Uterus (tissue), 4 donors: Measurements from ENCODE around the gene NDUFB1. TPM values are rescaled to one million over a fixed set of nuclear protein-coding genes. Genes with fewer than 3 reads are reported as not detected.

Source experiments
- DNase-seq, 2 donors: peaks; one replicate each; pipeline ENCODE4 v3.0.0-alpha.2; 2019 to 2020
- H3K27ac ChIP-seq, 2 donors: fragments of 200-600 bp; sonication (generic); 1 replicate in 1 of 2; 2 replicates in 1 of 2; pipeline ENCODE4 v1.5.1; 2016 to 2018
- H3K27me3 ChIP-seq, 2 donors: fragments of 200-600 bp; sonication (generic); one replicate each; pipeline ENCODE4 v1.5.1; 2018 to 2019; ENCODE audit warnings: control low read depth in 1 of 2
- H3K36me3 ChIP-seq, 2 donors: fragments of 200-600 bp; sonication (generic); one replicate each; pipeline ENCODE4 v1.5.1; 2019; ENCODE audit warnings: control low read depth in 1 of 2
- H3K4me1 ChIP-seq, 2 donors: fragments of 200-600 bp; sonication (generic); one replicate each; pipeline ENCODE4 v1.5.1; 2018 to 2019; ENCODE audit warnings: control low read depth in 1 of 2
- H3K4me3 ChIP-seq, 2 donors: fragments of 200-600 bp; sonication (generic); 1 replicate in 1 of 2; 2 replicates in 1 of 2; pipeline ENCODE4 v1.5.1; 2018 to 2019; ENCODE audit warnings: mild to moderate bottlenecking in 1 of 2
- H3K9me3 ChIP-seq, 2 donors: fragments of 200-600 bp; sonication (generic); one replicate each; pipeline ENCODE4 v1.5.1; 2019; ENCODE audit warnings: control low read depth in 1 of 2
- CTCF ChIP-seq, 4 experiments: fragments of 200-600 bp in 2 of 4; fragments of 450-650 bp in 2 of 4; sonication (generic) in 2 of 4; IDR thresholded peaks; one replicate each; pipeline ENCODE4 v1.5.1; 2016 to 2019; ENCODE audit warnings: antibody characterized with exemption in 4 of 4, mild to moderate bottlenecking in 2 of 4, moderate library complexity in 1 of 4
- POLR2A ChIP-seq, 2 donors: fragments of 450-650 bp; IDR thresholded peaks; one replicate each; pipeline ENCODE4 v1.6.1; 2016; ENCODE audit warnings: antibody characterized with exemption in 2 of 2, mild to moderate bottlenecking in 1 of 2, moderate library complexity in 1 of 2
- intact Hi-C: fragments of 100-400 bp; cut with DNase I; formaldehyde crosslinking; loops from one replicate; pipeline ENCODE4 v1.15.1; 2023; ENCODE audit warnings: low total_unique reads
- total RNA-seq, 4 donors: library from RNA; depleted of rRNA in 3 of 4; stranded (reverse); fragments of >200 nt in 3 of 4; gene quantifications; one replicate each; pipeline versions ENCODE4 v1.1.0 to v1.2.4, GENCODE V29; 2014 to 2023
- donor health status: DM: yes; HTN: yes; CAD: no.

Gene NDUFB1
- total RNA-seq, 4 donors from 2014 or later = 54.1 to 119 (median 79.5) TPM

- TF ChIP-seq POLR2A (IDR thresholded peaks at IDR 0.05) (no peak), CTCF (IDR thresholded peaks at IDR 0.05) (no peak)
Measured at GRCh38 chr14:92103363-92103989, 18.0 kb downstream of the NDUFB1 start.

GRCh38 chr14:92099802-92100201, 21.7 kb downstream of the NDUFB1 start:
- Histone ChIP-seq H3K27me3 (no peaks in the 10 kb centered on the region), H3K27ac (no peak overlapping the region), H3K4me3 (no peak overlapping the region), H3K36me3 (no peaks in the 10 kb centered on the region), H3K9me3 (no peaks in the 10 kb centered on the region), H3K4me1 (peaks cover 5 to 11% of the 10 kb centered on the region in 2 donors)
- intact Hi-C loops = no loop called here
- DNase-seq = no peak
- TF ChIP-seq CTCF (IDR thresholded peaks at IDR 0.05) (no peak), POLR2A (IDR thresholded peaks at IDR 0.05) (no peak)

More at GRCh38 chr14:92103363-92103989, 18.0 kb downstream of the NDUFB1 start:
- no peaks in the 10 kb centered on the region for H3K36me3 ChIP-seq
- no peaks in the 10 kb centered on the region for H3K9me3 ChIP-seq
- DNase-seq = no peak
- no peaks in the 10 kb centered on the region for H3K27me3 ChIP-seq
- no peak overlapping the region for H3K27ac ChIP-seq
- no peak overlapping the region for H3K4me3 ChIP-seq
- peaks cover 5 to 11% of the 10 kb centered on the region in 2 donors for H3K4me1 ChIP-seq
- intact Hi-C loops = no loop called here

GRCh38 chr14:92093320-92093719, 28.2 kb downstream of the NDUFB1 start:
- DNase-seq = no peak
- no peaks in the 10 kb centered on the region for H3K36me3 ChIP-seq
- intact Hi-C loops = no loop called here

GRCh38 chr14:92088494-92088893, 33.0 kb downstream of the NDUFB1 start:
- no peak for DNase-seq
- H3K4me1 ChIP-seq = no peaks in the 10 kb centered on the region
- no peak overlapping the region for H3K4me3 ChIP-seq
- no peaks in the 10 kb centered on the region for H3K36me3 ChIP-seq
- H3K27ac ChIP-seq = no peak overlapping the region
- H3K9me3 ChIP-seq = no peaks in the 10 kb centered on the region
- TF ChIP-seq CTCF (IDR thresholded peaks at IDR 0.05) (no peak), POLR2A (IDR thresholded peaks at IDR 0.05) (no peak)
- no peaks in the 10 kb centered on the region for H3K27me3 ChIP-seq
- intact Hi-C loops = no loop called here

More at GRCh38 chr14:92093320-92093719, 28.2 kb downstream of the NDUFB1 start:
- no peak overlapping the region for H3K27ac ChIP-seq
- TF ChIP-seq CTCF (IDR thresholded peaks at IDR 0.05) = no peak
- TF ChIP-seq POLR2A (IDR thresholded peaks at IDR 0.05) = no peak
- no peaks in the 10 kb centered on the region for H3K4me1 ChIP-seq
- no peaks in the 10 kb centered on the region for H3K27me3 ChIP-seq
- H3K4me3 ChIP-seq = no peak overlapping the region
- H3K9me3 ChIP-seq = no peaks in the 10 kb centered on the region

- no peaks in the 10 kb centered on the region for H3K9me3 ChIP-seq
- TF ChIP-seq POLR2A (IDR thresholded peaks at IDR 0.05) (no peak), CTCF (IDR thresholded peaks at IDR 0.05) (no peak)
- no peak overlapping the region for H3K27ac ChIP-seq
- no peak overlapping the region for H3K4me3 ChIP-seq
- no peaks in the 10 kb centered on the region for H3K27me3 ChIP-seq
- no peaks in the 10 kb centered on the region for H3K36me3 ChIP-seq
- DNase-seq = no peak
- no peaks in the 10 kb centered on the region for H3K4me1 ChIP-seq
- intact Hi-C loops = no loop called here
Measured at GRCh38 chr14:92074555-92074954, 47.0 kb downstream of the NDUFB1 start.

Other genes starting within 250 kb of the NDUFB1 start
- 100 to 1,000 TPM in 2 of 4 donors, 10 to 100 TPM in 2; 48.0 to 304 (median 165) TPM for gene FBLN5, start 174.0 kb downstream of the NDUFB1 start, total RNA-seq
- 10 to 100 TPM; 17.1 to 68.7 (median 47.7) TPM for gene TRIP11, start 81.6 kb downstream of the NDUFB1 start, total RNA-seq
- 100 to 1,000 TPM in 3 of 4 donors, 10 to 100 TPM in 1; 47.5 to 166 (median 121) TPM for gene ATXN3, start 15.1 kb downstream of the NDUFB1 start, total RNA-seq
- gene CPSF2, start 263 bp upstream of the NDUFB1 start, total RNA-seq = 10 to 100 TPM; 10.8 to 51.5 (median 38.9) TPM
- gene SLC24A4, start 201.5 kb upstream of the NDUFB1 start, total RNA-seq = under 1 TPM in 2 of 4 donors, not detected in 2; 0.35 to 0.49 TPM